22Rv1 (cell line): ENCODE data around the gene LYSMD1.

Experiments used
- CTCF ChIP-seq: fragments of 450-650 bp; IDR thresholded peaks from 2 replicates; pipeline ENCODE4 v1.5.1; 2017; ENCODE audit warnings: mild to moderate bottlenecking
- ZFX ChIP-seq: fragments of 450-650 bp; IDR thresholded peaks from 2 replicates; pipeline ENCODE4 v1.6.1; 2017; ENCODE audit warnings: antibody characterized with exemption, borderline replicate concordance

DNA sequence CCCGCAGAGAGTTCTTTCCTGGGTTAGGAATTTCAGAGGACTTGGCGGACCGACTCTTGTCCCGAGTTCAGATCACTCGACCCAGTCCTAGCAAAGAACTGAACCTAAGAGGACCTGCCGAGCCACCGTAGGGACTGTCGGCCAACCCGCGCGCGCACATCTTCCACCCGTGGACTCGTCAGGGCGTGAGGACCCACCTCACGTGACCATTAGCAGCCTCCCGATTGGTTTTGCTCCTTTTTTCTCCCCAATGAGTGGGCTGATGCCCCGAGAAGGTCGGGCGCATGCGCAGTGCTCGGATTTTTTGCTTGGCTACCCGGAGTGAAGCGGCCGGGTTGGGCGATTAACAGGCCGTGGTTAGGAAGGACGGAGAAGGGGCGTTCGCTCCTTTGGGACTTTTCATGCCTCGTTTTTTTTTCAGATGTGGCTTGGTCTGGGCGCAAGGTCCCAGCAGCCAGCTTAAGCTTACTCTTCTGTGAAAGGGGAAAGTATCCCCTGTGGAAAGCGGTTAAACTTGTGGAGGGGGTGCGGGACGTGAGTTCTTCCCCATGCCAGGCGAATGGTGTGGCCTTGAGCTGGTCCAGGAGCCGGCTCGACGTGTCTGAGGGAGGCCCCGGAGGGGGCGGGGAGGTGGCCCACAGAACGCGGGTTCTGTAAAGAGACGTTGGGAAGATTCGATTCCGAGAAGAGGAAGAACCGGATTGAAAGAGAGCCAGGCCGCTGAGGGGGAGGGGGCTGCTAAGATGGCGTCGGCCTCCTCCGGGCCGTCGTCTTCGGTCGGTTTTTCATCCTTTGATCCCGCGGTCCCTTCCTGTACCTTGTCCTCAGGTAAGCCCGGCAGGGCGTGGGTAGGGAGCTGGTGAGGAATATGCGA, 32.8 kb upstream of the LYSMD1 start, which contains the start of gene PIP5K1A:
- TF ChIP-seq CTCF: no peak
- TF ChIP-seq ZFX: no peak
